Mesodermal cell (in vitro differentiated cells): ENCODE measurements around the gene CD2.

Experiments used
- H3K27ac ChIP-seq: 2 replicates; pipeline ENCODE4 v1.7.0; 2013; ENCODE audit warnings: mild to moderate bottlenecking, low read depth, low read length, moderate library complexity; ENCODE audit not compliant: severe bottlenecking
- H3K36me3 ChIP-seq: 2 replicates; pipeline ENCODE4 v1.7.1; 2013; ENCODE audit warnings: mild to moderate bottlenecking, low read length, moderate library complexity; ENCODE audit not compliant: control insufficient read depth, insufficient read depth
- H3K4me1 ChIP-seq: one replicate; pipeline ENCODE4 v1.7.1; 2013; ENCODE audit warnings: mild to moderate bottlenecking, low read length; ENCODE audit not compliant: insufficient read depth, control insufficient read depth, poor library complexity, severe bottlenecking
- H3K4me3 ChIP-seq: 2 replicates; pipeline ENCODE4 v1.7.0; 2013; ENCODE audit warnings: low read length, control low read depth, mild to moderate bottlenecking; ENCODE audit not compliant: insufficient read depth, poor library complexity, severe bottlenecking; ENCODE audit errors: extremely low read depth
- H3K9me3 ChIP-seq: 2 replicates; pipeline ENCODE4 v1.7.1; 2013; ENCODE audit warnings: mild to moderate bottlenecking, low read length, moderate library complexity; ENCODE audit not compliant: control insufficient read depth
- WGBS, 2 experiments: methylation state at CpG; one replicate each; pipeline ENCODE4 v1.1.5; 2013; ENCODE audit warnings: missing lambda C conversion rate in 2 of 2; ENCODE audit not compliant: insufficient coverage in 2 of 2; 5-methylcytosine and 5-hydroxymethylcytosine counted together

Gene CD2

GRCh38 chr1:116733476-116734365 is 20.5 kb upstream of the CD2 start:
- Histone ChIP-seq H3K27ac (no peak overlapping the region), H3K9me3 (no peaks in the 10 kb centered on the region), H3K4me3 (no peak overlapping the region), H3K36me3 (no peaks in the 10 kb centered on the region), H3K4me1 (no peaks in the 10 kb centered on the region)
- WGBS, 2 experiments = 86 to 92% methylated on average over 4 to 5 of the region's 5 CpGs

GRCh38 chr1:116735246-116735645 is 19.0 kb upstream of the CD2 start:
- WGBS, 2 experiments = 87 to 92% methylated on average over 7 to 8 of the region's 8 CpGs
- Histone ChIP-seq H3K27ac (no peak overlapping the region), H3K9me3 (no peaks in the 10 kb centered on the region), H3K36me3 (no peaks in the 10 kb centered on the region), H3K4me1 (no peaks in the 10 kb centered on the region), H3K4me3 (no peak overlapping the region)

- no peak overlapping the region for H3K27ac ChIP-seq
- no peaks in the 10 kb centered on the region for H3K36me3 ChIP-seq
- no peaks in the 10 kb centered on the region for H3K9me3 ChIP-seq
- H3K4me3 ChIP-seq = no peak overlapping the region
- WGBS, 2 experiments = 28 to 54% methylated on average over 4 to 7 of the region's 8 CpGs
- no peaks in the 10 kb centered on the region for H3K4me1 ChIP-seq
Observed at GRCh38 chr1:116737020-116737854, 17.0 kb upstream of the CD2 start.

GRCh38 chr1:116737855-116738321 is 16.3 kb upstream of the CD2 start:
- WGBS, 2 experiments = 96 to 100% methylated on average over 5 to 7 of the region's 7 CpGs

GRCh38 chr1:116738673-116739370 is 15.4 kb upstream of the CD2 start:
- WGBS, 2 experiments = 91 to 96% methylated on average over 5 to 9 of the region's 9 CpGs

More at GRCh38 chr1:116737855-116738321, 16.3 kb upstream of the CD2 start:
- H3K9me3 ChIP-seq = peaks cover 2% of the 10 kb centered on the region
- no peak overlapping the region for H3K4me3 ChIP-seq
- no peaks in the 10 kb centered on the region for H3K36me3 ChIP-seq
- H3K27ac ChIP-seq = no peak overlapping the region
- H3K4me1 ChIP-seq = no peaks in the 10 kb centered on the region

GRCh38 chr1:116739371-116740012 is 14.7 kb upstream of the CD2 start:
- no peaks in the 10 kb centered on the region for H3K36me3 ChIP-seq
- 94 to 100% methylated on average over 3 of the region's 7 CpGs for WGBS, 2 experiments
- H3K4me3 ChIP-seq = no peak overlapping the region
- no peak overlapping the region for H3K27ac ChIP-seq
- H3K4me1 ChIP-seq = no peaks in the 10 kb centered on the region
- peaks cover 17% of the 10 kb centered on the region for H3K9me3 ChIP-seq

More at GRCh38 chr1:116738673-116739370, 15.4 kb upstream of the CD2 start:
- no peaks in the 10 kb centered on the region for H3K4me1 ChIP-seq
- peaks cover 10% of the 10 kb centered on the region for H3K9me3 ChIP-seq
- H3K36me3 ChIP-seq = no peaks in the 10 kb centered on the region
- no peak overlapping the region for H3K27ac ChIP-seq
- no peak overlapping the region for H3K4me3 ChIP-seq

- 89 to 91% methylated on average over 5 of the region's 6 CpGs for WGBS, 2 experiments
- no peak overlapping the region for H3K27ac ChIP-seq
- H3K9me3 ChIP-seq = peaks cover 20% of the 10 kb centered on the region
- H3K4me1 ChIP-seq = no peaks in the 10 kb centered on the region
- H3K4me3 ChIP-seq = no peak overlapping the region
- H3K36me3 ChIP-seq = no peaks in the 10 kb centered on the region
Observed at GRCh38 chr1:116740296-116740695, 13.9 kb upstream of the CD2 start.

- WGBS, 2 experiments = 80 to 100% methylated on average over 2 of the region's 2 CpGs
Observed at GRCh38 chr1:116740746-116741145, 13.5 kb upstream of the CD2 start.

GRCh38 chr1:116741836-116742565 is 12.2 kb upstream of the CD2 start:
- H3K4me3 ChIP-seq = no peak overlapping the region
- no peaks in the 10 kb centered on the region for H3K4me1 ChIP-seq
- no peaks in the 10 kb centered on the region for H3K36me3 ChIP-seq
- H3K27ac ChIP-seq = no peak overlapping the region
- H3K9me3 ChIP-seq = peaks cover 23% of the 10 kb centered on the region
- WGBS, 2 experiments = 93 to 94% methylated on average over 29 to 42 of the region's 42 CpGs

More at GRCh38 chr1:116740746-116741145, 13.5 kb upstream of the CD2 start:
- Histone ChIP-seq H3K27ac (no peak overlapping the region), H3K9me3 (peaks cover 20% of the 10 kb centered on the region), H3K4me1 (no peaks in the 10 kb centered on the region), H3K4me3 (no peak overlapping the region), H3K36me3 (no peaks in the 10 kb centered on the region)
